GM12878 (cell line): ENCODE data around the gene COL27A1.
"Not testable (repeated sequence)": the region's sequence is repeated elsewhere in the genome, so short reads cannot be mapped to it uniquely, and the experiment has no call there.

Experiments used
- ATF3 ChIP-seq: IDR thresholded peaks from 2 replicates; pipeline ENCODE4 v1.6.1; 2011; ENCODE audit warnings: low read depth, mild to moderate bottlenecking, low read length, moderate library complexity, borderline replicate concordance; ENCODE audit errors: extremely low read depth
- BCL11A ChIP-seq: IDR thresholded peaks from 2 replicates; pipeline ENCODE4 v1.6.1; 2011; ENCODE audit warnings: low read depth, low read length
- EP300 ChIP-seq, 2 experiments: fragments of 150-350 bp in 1 of 2; IDR thresholded peaks; 2 replicates each; pipeline ENCODE4 v1.6.1; 2011 to 2012; ENCODE audit warnings: low read depth in 2 of 2, low read length in 2 of 2, borderline replicate concordance in 1 of 2, improper control_type of control experiment in 1 of 2, inconsistent platforms in 1 of 2; ENCODE audit not compliant: control insufficient read depth in 1 of 2
- RB1 ChIP-seq: fragments of 450-650 bp; formaldehyde crosslinking; IDR thresholded peaks from 2 replicates; pipeline ENCODE4 v1.6.1; 2017; ENCODE audit warnings: mild to moderate bottlenecking, borderline replicate concordance

DNA sequence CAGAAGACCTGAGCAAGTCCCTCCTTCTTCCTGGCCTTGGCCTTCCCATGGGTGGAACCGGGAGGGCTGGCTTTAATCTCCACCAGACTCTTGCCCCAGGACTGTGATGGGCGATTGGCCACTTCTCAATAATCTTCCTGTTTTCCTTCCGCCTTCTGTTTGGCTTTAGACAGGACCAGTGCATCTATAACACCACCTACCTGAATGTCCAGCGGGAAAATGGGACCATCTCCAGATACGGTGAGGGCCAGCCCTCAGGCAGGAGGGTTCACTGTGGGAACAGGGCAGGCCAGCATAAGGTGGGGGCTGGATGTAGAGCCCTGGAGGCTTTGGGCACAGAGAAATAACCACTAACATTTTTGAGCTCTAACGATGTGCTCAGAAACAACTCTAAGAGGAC is 168.5 kb downstream of the COL27A1 start:
- not testable (repeated sequence) for TF ChIP-seq EP300 (IDR thresholded peaks at IDR 0.05; ENCODE audit: borderline replicate concordance in 1 of 2, control insufficient read depth in 1 of 2, low read depth in 2 of 2, low read length in 2 of 2); BCL11A; ATF3; RB1
